ENCODE results near the gene DDN. TPM values are rescaled to one million over a fixed set of nuclear protein-coding genes. Genes with fewer than 3 reads are reported as not detected.
A peak's percentile ranks its signal among the peaks of the same experiment; 100 is the strongest.

The DDN gene
- total and polyA plus RNA-seq, 4 donors = 0.44 to 1.5 (median 0.97) TPM

DNA sequence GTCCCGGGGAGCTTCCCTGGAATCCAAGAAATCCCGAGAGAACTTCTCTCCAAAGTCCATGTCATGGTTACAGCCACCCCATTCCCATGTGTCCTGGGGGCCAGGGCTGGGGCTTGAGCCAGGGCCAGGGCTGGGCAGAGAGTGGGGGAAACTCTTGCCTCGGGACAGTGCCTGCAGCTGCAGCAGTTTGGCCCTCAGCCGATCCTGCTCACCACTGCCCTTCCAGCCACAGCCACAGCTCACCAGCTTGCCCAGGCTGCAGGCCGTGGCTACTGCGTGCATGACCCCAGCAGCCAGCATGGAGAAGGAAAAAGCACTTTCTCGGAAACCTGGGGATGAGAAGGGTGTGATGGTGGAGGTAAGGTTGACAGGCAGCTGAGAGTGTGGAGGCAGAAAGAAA is 31.2 kb downstream of the DDN start:
- 36% methylated on average over 3 of the region's 7 CpGs for WGBS (ENCODE audit: insufficient coverage)
- H3K4me3 ChIP-seq (ENCODE audit: low read depth, low read length) = no peak overlapping the region
- DNase-seq (ENCODE audit: low read depth in 4 of 6, low spot score in 6 of 6) = no peak
- H3K4me1 ChIP-seq (ENCODE audit: control insufficient read depth, insufficient read depth, low read length) = peaks cover 35% of the 10 kb centered on the region
- no peak overlapping the region for H3K27ac ChIP-seq (ENCODE audit: low read depth, low read length)
- H3K27me3 ChIP-seq (ENCODE audit: control insufficient read depth, insufficient read depth, low read length) = peaks cover 58% of the 10 kb centered on the region
- no peaks in the 10 kb centered on the region for H3K9me3 ChIP-seq (ENCODE audit: control insufficient read depth, insufficient read depth, low read length)
- H3K36me3 ChIP-seq (ENCODE audit: control insufficient read depth, insufficient read depth, low read length) = peaks cover 9% of the 10 kb centered on the region

DNA sequence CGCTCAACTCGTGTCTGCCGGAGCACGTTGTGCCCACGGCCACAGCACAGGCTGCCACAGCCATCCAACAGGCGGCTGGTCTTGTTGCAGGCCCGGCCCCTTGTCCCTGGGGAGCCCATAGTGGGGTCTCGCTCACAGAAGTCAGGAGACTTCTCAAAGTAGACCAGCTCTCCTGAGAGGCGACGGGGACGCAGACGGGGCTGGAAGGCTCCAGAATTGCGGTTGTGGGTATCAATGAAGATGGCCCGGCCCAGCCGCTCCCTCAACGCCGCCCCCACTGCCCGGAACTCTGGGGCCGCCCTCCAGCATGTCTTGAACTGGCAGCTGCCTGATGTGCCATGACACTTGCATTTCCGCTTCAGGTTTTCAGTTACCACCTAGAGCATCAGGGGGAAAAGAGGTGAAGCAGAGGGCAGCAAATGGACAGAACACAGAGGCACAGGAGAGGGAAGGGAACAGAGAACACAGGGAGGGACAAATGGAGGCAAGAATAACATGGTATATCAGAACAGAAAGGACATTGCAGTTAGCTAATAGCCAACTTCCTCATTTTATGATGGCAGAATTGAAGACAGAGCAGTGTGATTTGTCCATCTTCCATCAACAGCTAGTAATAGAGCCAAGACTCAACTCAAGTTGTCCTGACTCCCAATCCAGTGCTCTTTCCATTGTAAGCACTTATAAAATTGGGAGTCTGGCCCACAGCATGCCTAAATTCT is 32.8 kb downstream of the DDN start:
- 55% methylated on average over 20 of the region's 20 CpGs for WGBS (ENCODE audit: insufficient coverage)
- Histone ChIP-seq H3K4me3 (ENCODE audit: low read depth, low read length) (no peak overlapping the region), H3K27ac (ENCODE audit: low read depth, low read length) (no peak overlapping the region), H3K9me3 (ENCODE audit: control insufficient read depth, insufficient read depth, low read length) (no peaks in the 10 kb centered on the region), H3K36me3 (ENCODE audit: control insufficient read depth, insufficient read depth, low read length) (peaks cover 9% of the 10 kb centered on the region), H3K27me3 (ENCODE audit: control insufficient read depth, insufficient read depth, low read length) (peaks cover 42% of the 10 kb centered on the region), H3K4me1 (ENCODE audit: control insufficient read depth, insufficient read depth, low read length) (peaks cover 22% of the 10 kb centered on the region)
- no peak for DNase-seq (ENCODE audit: low read depth in 4 of 6, low spot score in 6 of 6)

DNA sequence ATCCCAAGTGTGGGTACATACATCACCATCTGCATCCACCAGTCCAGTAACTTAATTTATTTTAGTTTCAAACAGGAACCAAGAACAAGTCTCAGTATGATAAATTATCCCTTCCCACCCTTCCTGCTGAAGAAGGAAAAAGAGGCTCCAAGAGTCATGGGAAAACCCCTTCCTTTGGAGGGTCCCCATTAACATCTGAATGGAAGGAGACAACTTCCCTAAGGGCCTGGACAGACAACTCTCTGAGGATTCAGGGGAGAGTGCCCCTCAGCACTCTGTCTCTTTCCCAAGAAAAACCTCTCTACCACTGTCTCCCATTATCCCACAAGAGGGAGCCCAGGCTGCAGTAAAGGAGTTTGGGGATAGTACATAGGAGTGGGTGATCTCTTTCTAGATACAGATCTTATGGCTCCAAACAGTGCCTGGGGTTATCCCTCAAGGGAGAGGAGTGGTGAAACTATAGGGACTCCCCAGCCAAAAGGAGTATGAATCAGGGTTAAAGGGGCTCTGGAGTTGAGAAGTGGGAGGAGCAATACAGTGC is 33.8 kb downstream of the DDN start:
- Histone ChIP-seq H3K4me3 (ENCODE audit: low read depth, low read length) (no peak overlapping the region), H3K4me1 (ENCODE audit: control insufficient read depth, insufficient read depth, low read length) (peaks cover 13% of the 10 kb centered on the region), H3K36me3 (ENCODE audit: control insufficient read depth, insufficient read depth, low read length) (peaks cover 9% of the 10 kb centered on the region), H3K27ac (ENCODE audit: low read depth, low read length) (no peak overlapping the region), H3K9me3 (ENCODE audit: control insufficient read depth, insufficient read depth, low read length) (no peaks in the 10 kb centered on the region), H3K27me3 (ENCODE audit: control insufficient read depth, insufficient read depth, low read length) (peaks cover 36% of the 10 kb centered on the region)
- peak in 1 of 6 donors; percentile 17 for DNase-seq (ENCODE audit: low read depth in 4 of 6, low spot score in 6 of 6)

DNA sequence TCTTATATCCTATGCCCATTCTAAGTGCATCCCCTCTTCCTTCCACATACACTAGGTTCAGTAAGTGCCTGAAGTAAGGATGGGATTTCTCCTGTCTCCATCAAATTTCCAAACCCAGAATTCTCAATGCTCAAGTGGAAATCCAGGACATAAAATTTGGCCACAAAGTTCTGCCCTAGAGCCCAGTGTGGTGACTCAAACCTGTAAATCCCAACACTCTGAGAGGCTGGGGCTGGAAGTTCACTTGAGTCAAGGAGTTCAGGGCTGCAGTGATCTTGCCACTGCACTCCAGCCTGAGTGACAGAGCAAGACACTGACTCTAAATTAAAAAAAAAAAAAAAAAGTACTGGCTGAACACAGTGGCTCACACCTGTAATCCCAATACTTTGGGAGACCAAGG is 37.4 kb downstream of the DDN start:
- Histone ChIP-seq H3K4me3 (ENCODE audit: low read depth, low read length) (no peak overlapping the region), H3K4me1 (ENCODE audit: control insufficient read depth, insufficient read depth, low read length) (peaks cover 5% of the 10 kb centered on the region), H3K9me3 (ENCODE audit: control insufficient read depth, insufficient read depth, low read length) (no peaks in the 10 kb centered on the region), H3K27ac (ENCODE audit: low read depth, low read length) (no peak overlapping the region), H3K27me3 (ENCODE audit: control insufficient read depth, insufficient read depth, low read length) (peaks cover 11% of the 10 kb centered on the region), H3K36me3 (ENCODE audit: control insufficient read depth, insufficient read depth, low read length) (peaks cover 5% of the 10 kb centered on the region)
- DNase-seq (ENCODE audit: low read depth in 4 of 6, low spot score in 6 of 6) = no peak

DNA sequence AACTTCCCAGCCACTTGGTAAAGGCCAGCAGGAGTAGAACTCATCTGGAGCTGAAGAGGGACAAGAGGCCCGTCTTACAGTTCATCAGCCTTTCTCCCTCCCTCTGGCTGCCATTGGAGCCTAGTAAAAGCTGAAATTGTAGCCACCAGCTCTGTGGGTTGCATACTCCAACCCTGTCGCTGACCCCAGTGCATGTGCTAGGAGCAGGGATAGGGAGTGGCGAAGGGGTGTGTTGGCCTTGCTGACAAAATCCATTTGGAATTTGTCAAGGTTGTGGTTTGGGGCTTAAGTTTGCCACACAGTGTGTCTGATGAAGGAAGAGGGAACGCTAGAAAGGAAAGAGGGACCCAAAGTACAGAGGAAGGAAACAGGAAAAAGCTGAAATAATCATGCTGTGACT is 37.8 kb downstream of the DDN start:
- Histone ChIP-seq H3K36me3 (ENCODE audit: control insufficient read depth, insufficient read depth, low read length) (peaks cover 4% of the 10 kb centered on the region), H3K27ac (ENCODE audit: low read depth, low read length) (no peak overlapping the region), H3K4me3 (ENCODE audit: low read depth, low read length) (no peak overlapping the region), H3K27me3 (ENCODE audit: control insufficient read depth, insufficient read depth, low read length) (peaks cover 8% of the 10 kb centered on the region), H3K4me1 (ENCODE audit: control insufficient read depth, insufficient read depth, low read length) (peaks cover 9% of the 10 kb centered on the region), H3K9me3 (ENCODE audit: control insufficient read depth, insufficient read depth, low read length) (no peaks in the 10 kb centered on the region)
- 42% methylated on average over 2 of the region's 4 CpGs for WGBS (ENCODE audit: insufficient coverage)
- no peak for DNase-seq (ENCODE audit: low read depth in 4 of 6, low spot score in 6 of 6)

DNA sequence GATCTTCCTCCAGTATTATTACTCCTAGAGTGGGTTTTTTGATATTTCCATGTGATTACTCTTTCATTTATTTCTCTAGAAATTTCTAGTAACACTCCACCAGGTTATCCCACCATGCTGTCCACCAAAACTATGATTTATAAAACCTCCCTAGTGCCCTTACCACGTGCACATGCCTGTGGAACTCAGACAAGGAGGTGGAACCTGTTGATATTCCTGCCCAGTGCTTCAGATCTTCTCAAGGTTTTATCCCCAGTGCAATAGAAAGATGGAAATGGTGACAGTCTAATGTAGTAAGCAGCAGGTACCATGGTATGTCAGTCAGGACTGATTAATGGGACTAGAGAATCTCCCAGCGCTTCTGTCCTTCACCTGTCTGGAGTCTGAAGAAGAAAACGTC is 38.3 kb downstream of the DDN start:
- Histone ChIP-seq H3K9me3 (ENCODE audit: control insufficient read depth, insufficient read depth, low read length) (no peaks in the 10 kb centered on the region), H3K4me3 (ENCODE audit: low read depth, low read length) (no peak overlapping the region), H3K27ac (ENCODE audit: low read depth, low read length) (no peak overlapping the region), H3K4me1 (ENCODE audit: control insufficient read depth, insufficient read depth, low read length) (peaks cover 14% of the 10 kb centered on the region), H3K36me3 (ENCODE audit: control insufficient read depth, insufficient read depth, low read length) (no peaks in the 10 kb centered on the region), H3K27me3 (ENCODE audit: control insufficient read depth, insufficient read depth, low read length) (peaks cover 5% of the 10 kb centered on the region)
- no peak for DNase-seq (ENCODE audit: low read depth in 4 of 6, low spot score in 6 of 6)
- 53% methylated on average over 2 of the region's 3 CpGs for WGBS (ENCODE audit: insufficient coverage)

DNA sequence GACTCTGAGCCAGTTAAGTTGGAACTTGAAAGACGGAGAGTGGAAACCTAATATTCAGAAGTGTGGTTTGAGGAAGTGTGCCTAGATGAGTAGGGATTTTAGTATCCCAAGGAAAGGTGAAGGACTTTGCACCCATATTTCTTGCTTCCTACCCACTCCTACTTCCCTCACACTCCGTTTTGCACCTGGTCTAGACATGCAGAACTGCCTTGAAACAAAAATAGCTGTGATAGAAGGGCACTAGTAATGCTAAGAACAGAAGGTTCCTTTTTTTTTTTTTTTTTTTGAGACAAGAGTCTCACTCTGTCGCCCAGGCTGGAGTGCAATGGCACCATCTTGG is 41.2 kb downstream of the DDN start:
- peak overlapping the region; percentile 91 for H3K4me3 ChIP-seq (ENCODE audit: low read depth, low read length)
- H3K36me3 ChIP-seq (ENCODE audit: control insufficient read depth, insufficient read depth, low read length) = no peaks in the 10 kb centered on the region
- peaks cover 4% of the 10 kb centered on the region for H3K27me3 ChIP-seq (ENCODE audit: control insufficient read depth, insufficient read depth, low read length)
- WGBS (ENCODE audit: insufficient coverage) = 83% methylated on average over 1 of the region's 3 CpGs
- H3K9me3 ChIP-seq (ENCODE audit: control insufficient read depth, insufficient read depth, low read length) = no peaks in the 10 kb centered on the region
- peak overlapping the region; percentile 82 for H3K27ac ChIP-seq (ENCODE audit: low read depth, low read length)
- DNase-seq (ENCODE audit: low read depth in 4 of 6, low spot score in 6 of 6) = no peak
- peaks cover 17% of the 10 kb centered on the region for H3K4me1 ChIP-seq (ENCODE audit: control insufficient read depth, insufficient read depth, low read length)

DNA sequence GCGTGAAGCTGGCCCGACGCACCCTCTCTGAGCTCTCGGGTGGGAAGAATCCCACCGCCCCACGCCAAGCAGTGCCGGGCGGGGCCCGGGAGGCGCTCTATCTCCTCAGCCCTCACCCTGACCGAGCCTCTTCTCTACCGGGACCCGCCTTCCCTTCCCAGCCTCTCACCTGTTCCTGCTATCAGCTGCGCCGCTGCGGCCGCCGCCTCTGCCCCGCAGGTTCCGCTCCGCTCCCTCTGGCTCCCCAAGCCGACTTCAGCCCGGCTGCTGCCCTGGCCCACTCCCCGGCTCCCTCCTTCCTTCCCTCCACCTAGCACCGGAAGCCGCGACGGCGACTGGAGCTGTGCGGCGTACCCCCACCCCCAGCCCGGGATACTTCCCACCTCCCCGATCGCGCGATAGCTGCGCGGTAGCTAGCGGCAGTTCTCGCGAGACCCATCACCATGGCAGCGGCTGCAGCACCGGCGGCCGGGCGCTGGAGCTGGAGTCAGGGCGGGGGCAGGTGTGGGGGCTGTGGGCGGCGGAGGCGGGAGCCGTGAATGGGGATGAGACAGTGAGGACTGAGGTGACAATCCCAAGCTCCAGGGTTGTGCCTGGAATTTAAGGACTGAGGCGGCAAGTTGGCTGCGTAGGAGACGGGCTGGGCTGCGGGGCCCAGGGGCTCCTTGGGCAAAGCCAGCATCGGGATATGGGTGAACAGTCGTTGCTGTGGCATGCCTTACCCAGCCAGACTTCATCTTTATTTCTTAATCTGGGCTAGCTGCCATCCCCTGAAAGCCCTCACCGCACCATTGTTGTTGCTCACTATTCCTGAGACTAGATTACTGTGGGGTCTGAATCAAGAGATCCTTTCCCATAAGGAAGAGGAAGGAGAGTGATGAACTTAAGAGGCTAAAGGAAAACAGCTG is 41.8 kb downstream of the DDN start, which contains the start of gene ARF3:
ARF3 (minus strand) TSS at position 347 of the 908 bp plus-strand sequence. CDS start 16,392 bp downstream, outside the sequence.
- peak; percentile 85 to 99 (median 92) for DNase-seq (ENCODE audit: low read depth in 4 of 6, low spot score in 6 of 6)
- H3K27ac ChIP-seq (ENCODE audit: low read depth, low read length) = peak within 1 kb of the TSS; percentile 82
- under 1% methylated on average over 54 of the region's 58 CpGs for WGBS (ENCODE audit: insufficient coverage)
- peaks cover 4% of the 10 kb centered on the region for H3K27me3 ChIP-seq (ENCODE audit: control insufficient read depth, insufficient read depth, low read length)
- H3K4me1 ChIP-seq (ENCODE audit: control insufficient read depth, insufficient read depth, low read length) = peaks cover 17% of the 10 kb centered on the region
- H3K9me3 ChIP-seq (ENCODE audit: control insufficient read depth, insufficient read depth, low read length) = no peaks in the 10 kb centered on the region
- peak within 1 kb of the TSS; percentile 91 for H3K4me3 ChIP-seq (ENCODE audit: low read depth, low read length)
- H3K36me3 ChIP-seq (ENCODE audit: control insufficient read depth, insufficient read depth, low read length) = peaks cover 3% of the 10 kb centered on the region

DNA sequence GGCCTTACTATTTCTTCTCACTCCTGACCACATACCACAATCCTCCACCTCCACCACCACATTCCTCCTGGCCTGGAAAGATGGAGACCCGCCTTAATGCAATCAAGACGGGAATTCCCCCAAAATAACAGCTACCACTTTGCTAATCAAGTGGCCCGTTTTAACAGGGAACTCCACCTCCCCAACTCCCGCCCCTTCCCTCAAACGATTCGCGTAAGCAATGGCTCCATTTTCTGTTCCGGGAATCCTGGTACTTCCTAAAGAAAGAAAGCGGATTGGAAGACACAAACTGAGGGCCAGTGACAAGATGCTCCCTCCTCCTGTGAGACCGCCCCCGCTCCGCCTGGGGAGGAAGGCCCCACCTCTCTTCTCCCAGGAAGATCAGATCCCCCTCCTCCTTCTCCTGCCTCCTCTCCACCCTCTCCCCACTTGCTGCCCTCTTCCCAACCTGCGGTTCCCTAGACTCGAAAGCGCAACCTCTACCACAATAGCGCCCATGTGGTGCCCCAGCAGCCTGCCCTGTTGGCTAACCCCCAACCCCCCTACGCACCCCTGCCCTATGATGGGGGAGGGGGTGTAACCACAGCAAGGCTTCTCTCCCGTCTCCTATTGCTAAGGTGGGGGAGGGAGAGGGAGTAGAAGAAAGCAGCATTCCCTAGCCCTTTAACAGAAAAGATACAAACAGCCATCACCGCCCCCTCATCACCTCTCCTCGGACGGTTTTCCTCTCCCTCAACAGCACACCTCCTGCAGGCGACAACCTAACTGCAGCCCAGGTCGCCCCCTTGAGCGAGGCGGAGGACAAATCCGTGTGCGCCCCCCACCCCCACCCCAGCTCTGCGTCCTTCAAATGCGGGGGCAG is 42.7 kb downstream of the DDN start:
- Histone ChIP-seq H3K27ac (ENCODE audit: low read depth, low read length) (peak overlapping the region; percentile 82), H3K4me3 (ENCODE audit: low read depth, low read length) (peak overlapping the region; percentile 91), H3K27me3 (ENCODE audit: control insufficient read depth, insufficient read depth, low read length) (peaks cover 4% of the 10 kb centered on the region), H3K4me1 (ENCODE audit: control insufficient read depth, insufficient read depth, low read length) (peaks cover 17% of the 10 kb centered on the region), H3K9me3 (ENCODE audit: control insufficient read depth, insufficient read depth, low read length) (no peaks in the 10 kb centered on the region), H3K36me3 (ENCODE audit: control insufficient read depth, insufficient read depth, low read length) (peaks cover 6% of the 10 kb centered on the region)
- WGBS (ENCODE audit: insufficient coverage) = 0% methylated on average over 23 of the region's 29 CpGs
- peak in 5 of 6 donors; percentile 78 to 97 (median 87) for DNase-seq (ENCODE audit: low read depth in 4 of 6, low spot score in 6 of 6)

Measured in spinal cord (tissue), 10 donors.